GM12874 (cell line): ENCODE data around the gene PHF14.

Experiments
- TF ChIP-seq, protein P1 (sequence below): IDR thresholded peaks from 2 replicates; pipeline ENCODE4 v1.5.1; 2011; ENCODE audit warnings: low read depth, mild to moderate bottlenecking, control low read depth, low read length, moderate library complexity; ENCODE audit not compliant: insufficient read depth

The PHF14 gene

DNA sequence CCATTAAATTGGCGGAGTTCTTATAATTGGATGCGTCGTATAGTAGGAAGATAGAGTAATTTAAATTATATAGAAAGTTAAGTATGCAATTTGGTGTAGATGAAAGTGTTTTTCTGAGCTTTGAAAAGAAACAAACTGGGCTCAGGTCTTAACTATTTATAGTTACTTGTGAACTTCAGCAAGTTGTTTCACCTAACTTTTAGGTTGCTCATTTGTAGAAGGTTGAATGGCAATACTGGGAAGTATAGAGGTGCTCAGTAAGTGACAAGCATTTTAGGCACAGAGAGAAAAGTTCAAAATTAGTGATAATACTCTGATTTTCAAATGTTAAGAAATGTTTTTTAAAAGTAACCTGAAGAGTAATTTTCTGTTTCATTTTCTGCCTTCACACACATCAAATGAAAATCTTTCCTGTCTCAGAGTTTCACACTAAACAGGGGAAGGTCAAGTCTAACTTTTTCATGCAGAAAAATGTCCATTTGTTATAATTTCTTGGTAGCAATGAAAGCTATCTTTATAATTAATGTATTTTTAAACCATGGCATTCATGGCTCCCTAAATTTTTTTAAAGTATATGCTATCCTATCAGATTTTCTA, 146.5 kb downstream of the PHF14 start:
- TF ChIP-seq, protein P1, sequence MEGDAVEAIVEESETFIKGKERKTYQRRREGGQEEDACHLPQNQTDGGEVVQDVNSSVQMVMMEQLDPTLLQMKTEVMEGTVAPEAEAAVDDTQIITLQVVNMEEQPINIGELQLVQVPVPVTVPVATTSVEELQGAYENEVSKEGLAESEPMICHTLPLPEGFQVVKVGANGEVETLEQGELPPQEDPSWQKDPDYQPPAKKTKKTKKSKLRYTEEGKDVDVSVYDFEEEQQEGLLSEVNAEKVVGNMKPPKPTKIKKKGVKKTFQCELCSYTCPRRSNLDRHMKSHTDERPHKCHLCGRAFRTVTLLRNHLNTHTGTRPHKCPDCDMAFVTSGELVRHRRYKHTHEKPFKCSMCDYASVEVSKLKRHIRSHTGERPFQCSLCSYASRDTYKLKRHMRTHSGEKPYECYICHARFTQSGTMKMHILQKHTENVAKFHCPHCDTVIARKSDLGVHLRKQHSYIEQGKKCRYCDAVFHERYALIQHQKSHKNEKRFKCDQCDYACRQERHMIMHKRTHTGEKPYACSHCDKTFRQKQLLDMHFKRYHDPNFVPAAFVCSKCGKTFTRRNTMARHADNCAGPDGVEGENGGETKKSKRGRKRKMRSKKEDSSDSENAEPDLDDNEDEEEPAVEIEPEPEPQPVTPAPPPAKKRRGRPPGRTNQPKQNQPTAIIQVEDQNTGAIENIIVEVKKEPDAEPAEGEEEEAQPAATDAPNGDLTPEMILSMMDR: no peak

DNA sequence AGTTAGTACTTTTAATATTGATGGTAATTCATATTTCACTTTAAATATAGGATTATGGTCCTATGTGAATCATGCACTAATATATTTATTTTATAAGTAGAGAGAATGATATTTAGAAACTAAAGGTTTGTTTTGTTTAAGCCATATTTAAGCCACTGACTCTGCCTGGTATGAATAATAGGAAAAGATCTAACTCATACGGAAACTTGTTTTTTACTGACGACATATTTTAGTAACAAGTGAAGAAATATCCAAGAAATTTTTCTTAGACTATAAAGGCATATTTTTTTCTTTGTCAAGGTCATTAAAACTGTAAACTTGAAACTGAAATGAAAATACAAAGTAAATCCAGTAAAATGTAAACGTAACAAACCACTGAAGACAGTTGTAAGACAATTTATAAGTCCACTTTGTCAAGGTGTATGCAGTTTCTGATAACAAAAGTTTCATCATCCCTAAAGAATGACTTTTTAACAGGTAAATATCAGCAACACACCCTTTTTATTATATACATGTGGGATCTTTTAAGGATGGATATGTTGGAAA, 147.1 kb downstream of the PHF14 start:
- TF ChIP-seq, protein P1: no peak

DNA sequence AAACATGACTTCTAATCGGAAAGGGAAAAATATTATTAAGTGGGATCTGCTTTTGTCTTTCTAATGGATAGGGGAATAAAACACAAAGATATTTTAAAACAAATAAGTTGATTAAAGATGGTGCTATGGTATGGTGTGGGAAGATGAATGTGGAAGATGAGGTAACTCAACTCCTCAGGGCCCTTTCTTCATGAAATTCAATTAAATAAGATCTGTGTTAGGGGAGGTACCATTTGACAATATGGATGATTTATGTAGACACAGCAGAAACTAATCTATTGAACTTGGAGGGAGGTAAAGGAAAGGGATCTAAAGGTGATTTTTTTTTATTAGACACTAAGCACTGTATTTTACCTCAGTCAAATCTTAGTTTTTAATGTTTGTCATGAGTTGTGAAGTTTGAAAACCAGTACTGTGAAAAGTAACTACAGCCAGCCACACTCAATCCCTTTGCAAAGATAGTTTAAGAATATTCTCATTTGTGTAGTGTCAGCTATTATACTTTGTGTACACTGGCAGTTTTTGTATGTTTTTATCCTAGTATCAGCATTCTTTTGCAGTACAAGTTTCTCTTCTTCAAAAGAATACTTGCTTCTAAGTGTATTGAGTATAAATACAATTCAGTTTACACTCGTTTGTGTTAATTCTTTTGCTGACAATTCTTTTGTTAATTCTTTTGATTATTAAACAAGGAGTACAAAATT, 151.3 kb downstream of the PHF14 start:
- TF ChIP-seq, protein P1: no peak

DNA sequence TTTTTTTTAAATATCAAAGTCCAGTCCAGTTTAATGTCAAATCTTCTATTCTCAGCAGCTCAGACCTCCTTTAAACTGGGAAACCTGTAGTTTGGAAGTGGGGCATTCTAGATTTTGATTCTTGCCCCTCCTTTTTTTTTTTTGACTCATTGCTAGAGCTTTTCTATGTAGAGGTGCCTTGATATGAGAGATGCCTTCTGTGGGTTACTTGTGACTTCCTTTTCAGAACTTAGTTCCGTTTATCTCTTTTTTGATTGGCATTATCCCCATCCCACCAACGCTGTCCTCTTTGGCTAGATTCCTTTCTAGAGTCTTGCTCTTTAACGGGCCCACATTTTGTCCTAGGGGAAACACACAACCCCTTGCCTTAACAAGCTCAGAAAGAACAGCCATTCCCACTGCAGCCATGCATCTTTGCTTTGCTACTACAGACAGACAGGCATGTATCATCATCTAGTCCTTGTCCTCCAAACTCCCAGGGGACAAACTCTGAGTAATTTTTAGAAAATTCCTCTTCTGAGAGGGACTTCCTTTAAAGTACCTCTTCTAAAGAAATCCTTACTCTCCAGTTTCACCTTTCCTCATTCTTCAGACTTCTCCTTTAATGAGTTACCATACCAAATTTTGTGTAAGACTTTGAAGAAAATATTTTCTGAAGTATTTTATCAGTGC, 153.6 kb downstream of the PHF14 start:
- TF ChIP-seq, protein P1: no peak

DNA sequence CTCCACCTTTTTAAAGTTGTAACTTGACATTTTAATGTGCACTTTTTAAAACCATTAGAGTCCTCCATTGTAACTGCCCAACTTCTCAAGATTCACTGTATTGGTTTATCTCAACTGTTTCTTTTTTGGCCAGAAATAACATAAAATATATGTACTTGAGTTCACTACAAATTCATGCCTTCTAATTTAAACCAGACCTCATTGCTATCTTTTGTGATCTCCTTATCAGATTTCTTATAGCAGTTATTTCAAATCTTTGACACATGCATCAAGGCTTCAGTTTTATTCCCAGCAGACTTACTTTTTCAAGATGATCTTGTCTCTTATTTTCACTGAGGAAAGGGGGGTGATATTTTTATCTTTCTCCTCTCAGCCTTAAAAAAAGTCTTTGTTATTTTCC, 154.3 kb downstream of the PHF14 start:
- TF ChIP-seq, protein P1: no peak

DNA sequence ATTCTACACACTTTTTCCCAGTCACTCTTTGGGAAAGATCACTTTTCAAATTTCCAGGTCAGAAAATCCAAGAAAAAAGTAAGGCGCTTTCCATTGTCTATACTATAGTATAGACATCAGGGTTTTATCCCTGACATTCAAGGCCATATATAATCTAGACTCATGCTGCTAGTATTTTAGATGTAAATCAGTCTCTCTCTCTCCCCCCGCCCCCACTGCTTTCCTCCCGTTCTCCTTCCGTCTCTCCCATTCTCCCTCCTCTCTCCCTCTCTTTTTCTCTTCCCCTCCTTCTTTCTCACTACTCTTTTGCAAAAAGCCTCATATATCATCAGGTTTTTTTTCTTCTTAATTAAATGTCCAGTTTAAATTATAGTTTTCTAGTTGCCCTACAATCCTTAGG, 154.8 kb downstream of the PHF14 start:
- TF ChIP-seq, protein P1: no peak

DNA sequence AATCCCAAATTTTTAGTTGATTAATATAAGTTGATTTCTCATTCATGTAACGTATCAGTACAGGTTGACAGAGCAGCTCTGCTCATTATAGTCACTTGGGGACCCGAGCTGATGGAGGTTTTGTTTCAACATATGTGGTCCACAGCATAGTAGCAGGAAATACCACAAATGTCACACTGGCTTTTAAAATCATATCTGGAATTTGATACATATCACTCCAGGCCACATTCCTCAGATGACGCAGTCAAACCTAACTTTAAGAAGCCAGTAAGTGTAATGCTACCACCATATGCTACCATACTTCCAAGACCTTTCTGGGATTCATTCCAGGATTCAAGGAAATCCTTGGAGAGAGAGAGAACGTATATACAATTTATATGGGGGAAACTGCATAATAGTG, 156.3 kb downstream of the PHF14 start:
- TF ChIP-seq, protein P1: no peak
